ENCODE data around the gene ABCG4.

DNA sequence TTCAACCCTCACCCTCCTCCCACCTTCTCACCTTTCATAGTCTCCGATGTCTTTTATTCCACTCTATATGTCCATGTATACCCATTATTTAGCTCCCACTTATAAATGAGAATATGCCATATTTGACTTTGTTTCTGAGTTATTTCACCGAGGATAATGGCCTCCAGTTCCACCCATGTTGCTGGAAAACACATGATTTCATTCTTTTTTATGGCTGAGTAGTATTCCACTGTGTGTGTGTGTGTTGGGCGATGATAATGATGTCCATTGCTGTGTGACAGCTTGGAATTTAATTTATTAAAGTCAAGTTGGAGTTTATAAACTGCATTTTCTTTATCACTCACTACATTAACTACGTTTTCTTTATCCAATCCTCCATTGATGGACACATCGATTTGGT is 30.6 kb upstream of the ABCG4 start:
- TF ChIP-seq YY1 (IDR thresholded peaks at IDR 0.05; ENCODE audit: insufficient read depth, insufficient read length): no peak
- no peak for TF ChIP-seq SUZ12 (IDR thresholded peaks at IDR 0.05; ENCODE audit: extremely low read depth, insufficient read depth, insufficient read length)
- no peak for TF ChIP-seq ZNF274 (IDR thresholded peaks at IDR 0.05; ENCODE audit: low read depth, low read length)

Data from NT2/D1 (cell line).